GM12874 (cell line): Measurements from ENCODE around the gene SLC16A5.

ENCODE experiments used
- CTCF ChIP-seq: IDR thresholded peaks from 2 replicates; pipeline ENCODE4 v1.5.1; 2011; ENCODE audit warnings: low read depth, mild to moderate bottlenecking, control low read depth, low read length, moderate library complexity; ENCODE audit not compliant: insufficient read depth

The SLC16A5 gene

GRCh38 chr17:75087558-75088453, at the start of gene SLC16A5:
SLC16A5 (plus strand) TSS chr17:75087954; CDS start chr17:75093637, 5,683 bp downstream.
- TF ChIP-seq CTCF = no peak

GRCh38 chr17:75039238-75039637, 48.5 kb upstream of the SLC16A5 start:
- no peak for TF ChIP-seq CTCF

GRCh38 chr17:75041656-75042280, 46.0 kb upstream of the SLC16A5 start:
- TF ChIP-seq CTCF = no peak

GRCh38 chr17:75044716-75045115, 43.0 kb upstream of the SLC16A5 start:
- no peak for TF ChIP-seq CTCF

GRCh38 chr17:75046407-75047289, 41.1 kb upstream of the SLC16A5 start, which contains the start of the genes ATP5PD and KCTD2:
ATP5PD (minus strand) TSS chr17:75046969; CDS start chr17:75042650, 4,319 bp downstream.
KCTD2 (plus strand) TSS chr17:75047225; CDS start chr17:75047251, 26 bp downstream.
- TF ChIP-seq CTCF = no peak

- no peak for TF ChIP-seq CTCF
Measured at GRCh38 chr17:75047398-75048098, 40.2 kb upstream of the SLC16A5 start.
